K562 (cell line): Measurements from ENCODE around the gene CALHM1. TPM values are rescaled to one million over a fixed set of nuclear protein-coding genes. Genes with fewer than 3 reads are reported as not detected.

Source experiments
- ATAC-seq: fragments of 200-7000 bp; cut with Tn5 transposase; 3 replicates; pipeline ENCODE4 v1.9.1; 2020; ENCODE audit warnings: moderate library complexity
- BruUV-seq: library from RNA; stranded (reverse); fragments of 400-500 nt; replicated peaks from 2 replicates; lab custom pipeline; 2021; lab: Mats Ljungman, UMichigan
- CTCF ChIA-PET: fragments of 300-600 bp; formaldehyde crosslinking; extraction: SDS; loops from one replicate; lab custom pipeline; 2021; ENCODE audit warnings: low intra/inter-chr PET ratio; lab: Yijun Ruan, JAX
- POLR2A ChIA-PET: fragments of 300-600, 350-650 bp; sonication (Branson Sonifier 250); formaldehyde crosslinking; extraction: SDS; loops from one replicate; lab custom pipeline; 2021; ENCODE audit warnings: antibody characterized with exemption, inconsistent platforms; lab: Yijun Ruan, JAX
- DNase-seq, 4 experiments: peaks; one replicate each; pipeline versions ENCODE4 v3.0.0 to v3.0.0-alpha.2; 2011 to 2018; ENCODE audit warnings: low spot score in 3 of 4, mixed read lengths in 3 of 4; ENCODE audit errors: extremely low read depth in 1 of 4
- FAIRE-seq: peaks from 2 replicates; lab custom pipeline; 2011; peaks lifted over from hg19 to GRCh38; lab: Jason Lieb, UNC
- H2AFZ ChIP-seq: 2 replicates; pipeline ENCODE4 v1.6.0; 2011; ENCODE audit warnings: low read depth, low read length, control low read depth, inconsistent platforms
- H3K27ac ChIP-seq: fragments of 200-600 bp; 3 replicates; pipeline ENCODE4 v1.8.0; 2011; ENCODE audit warnings: low read depth, mild to moderate bottlenecking, control low read depth, inconsistent platforms, low read length, moderate library complexity, mixed read lengths; ENCODE audit errors: extremely low read depth
- H3K27me3 ChIP-seq, 2 experiments: fragments of 300-600 bp in 1 of 2; 2 replicates in 1 of 2; 3 replicates in 1 of 2; pipeline versions ENCODE4 v1.6.0 to v1.8.0; 2011; ENCODE audit warnings: inconsistent platforms in 2 of 2, low read length in 2 of 2, mild to moderate bottlenecking in 1 of 2, mixed read lengths in 1 of 2, moderate library complexity in 1 of 2; ENCODE audit not compliant: control insufficient read depth in 2 of 2, insufficient read depth in 2 of 2
- H3K36me3 ChIP-seq: fragments of 300-600 bp; 3 replicates; pipeline ENCODE4 v1.8.0; 2011; ENCODE audit warnings: mild to moderate bottlenecking, low read length, inconsistent platforms; ENCODE audit not compliant: control insufficient read depth, insufficient read depth
- H3K4me1 ChIP-seq, 2 experiments: fragments of 200-600 bp in 1 of 2; replicated peaks in 1 of 2; 2 replicates in 1 of 2; 3 replicates in 1 of 2; pipeline versions ENCODE4 v1.5.1 to v1.8.0; 2011; ENCODE audit warnings: inconsistent platforms in 2 of 2, low read length in 2 of 2, mild to moderate bottlenecking in 1 of 2, mixed read lengths in 1 of 2, moderate library complexity in 1 of 2; ENCODE audit not compliant: control insufficient read depth in 2 of 2, insufficient read depth in 2 of 2
- H3K4me2 ChIP-seq: 2 replicates; pipeline ENCODE4 v1.6.1; 2011; ENCODE audit warnings: low read length, control low read depth, inconsistent platforms, mixed read lengths; ENCODE audit not compliant: insufficient read depth
- H3K4me3 ChIP-seq: fragments of 200-600 bp; sonication (generic), shearing (Covaris generic); 2 replicates; pipeline ENCODE4 v1.5.1; 2016; ENCODE audit warnings: control low read depth, inconsistent platforms
- H3K79me2 ChIP-seq: fragments of 200-600 bp; 3 replicates; pipeline ENCODE4 v1.8.0; 2011; ENCODE audit warnings: low read length, inconsistent platforms; ENCODE audit not compliant: control insufficient read depth, insufficient read depth
- H3K9ac ChIP-seq, 2 experiments: 2 replicates each; pipeline versions ENCODE4 v1.6.0 to v1.6.1; 2011; ENCODE audit warnings: low read depth in 2 of 2, low read length in 2 of 2, control low read depth in 1 of 2, inconsistent platforms in 1 of 2, mild to moderate bottlenecking in 1 of 2, mixed read lengths in 1 of 2; ENCODE audit not compliant: insufficient read depth in 1 of 2
- H3K9me1 ChIP-seq: one replicate; pipeline ENCODE4 v1.6.0; 2011; ENCODE audit warnings: inconsistent platforms, mild to moderate bottlenecking, low read length, moderate library complexity; ENCODE audit not compliant: control insufficient read depth, insufficient read depth
- H3K9me3 ChIP-seq: replicated peaks from 2 replicates; pipeline ENCODE4 v1.5.1; 2011; ENCODE audit warnings: low read depth, low read length, inconsistent platforms; ENCODE audit not compliant: control insufficient read depth, insufficient read depth
- H4K20me1 ChIP-seq: replicated peaks from 2 replicates; pipeline ENCODE4 v1.6.1; 2011; ENCODE audit warnings: low read length, inconsistent platforms, mixed read lengths; ENCODE audit not compliant: control insufficient read depth, insufficient read depth
- ARID1B ChIP-seq: fragments of 450-650 bp; IDR thresholded peaks from 2 replicates; pipeline ENCODE4 v1.6.1; 2016; ENCODE audit warnings: antibody characterized with exemption, mild to moderate bottlenecking, inconsistent platforms
- LEF1 ChIP-seq: fragments of 450-650 bp; IDR thresholded peaks from 2 replicates; pipeline ENCODE4 v1.6.1; 2016; ENCODE audit warnings: mild to moderate bottlenecking
- RBM25 ChIP-seq: fragments of 200-400 bp; formaldehyde crosslinking; IDR thresholded peaks from 2 replicates; pipeline ENCODE4 v1.6.1; 2018; ENCODE audit warnings: low read length, low read depth, moderate library complexity; ENCODE audit not compliant: severe bottlenecking
- SREBF1 ChIP-seq: fragments of 150-350 bp; IDR thresholded peaks from 2 replicates; pipeline ENCODE4 v1.6.1; 2014; ENCODE audit warnings: antibody characterized with exemption, low read depth, low read length, borderline replicate concordance
- ZKSCAN8 ChIP-seq: fragments of 200-800 bp; sonication (Bioruptor generic); IDR thresholded peaks from 2 replicates; pipeline ENCODE4 v1.6.1; 2016; ENCODE audit warnings: missing genetic modification characterization, missing compliant biosample characterization
- ZNF24 ChIP-seq: fragments of 450-650 bp; IDR thresholded peaks from 2 replicates; pipeline ENCODE4 v1.6.1; 2016
- ZNF263 ChIP-seq: sonication (generic); formaldehyde crosslinking; IDR thresholded peaks from 2 replicates; pipeline ENCODE4 v1.8.0; 2022; ENCODE audit warnings: mild to moderate bottlenecking, missing genetic modification reagents, borderline replicate concordance
- WGBS: fragments of 100-300 bp; shearing (Covaris generic); methylation state at CpG from one replicate; pipeline ENCODE4 v1.1.6; 2016; ENCODE audit warnings: low coverage, mixed read lengths; ENCODE audit not compliant: insufficient coverage; ENCODE audit errors: missing lambda C conversion rate; 5-methylcytosine and 5-hydroxymethylcytosine counted together
- in situ Hi-C: fragments of 300-500 bp; cut with MboI; formaldehyde crosslinking; loops from 4 replicates; pipeline ENCODE4 v1.15.0; 2018; ENCODE audit warnings: inconsistent platforms, mixed read lengths
- intact Hi-C: fragments of 100-400 bp; cut with micrococcal nuclease; formaldehyde crosslinking; loops from 2 replicates; pipeline ENCODE4 v1.14.2; 2022
- polyA plus RNA-seq, 8 experiments: library from polyadenylated mRNA; depleted of rRNA in 4 of 8; stranded (reverse) in 5 of 8; unstranded in 3 of 8; fragments of >200 nt; fragmentation: Nextera tagmentation in 2 of 8; fragmentation: Illumina TruSeq in 1 of 8; extraction: Ambion mirVana in 2 of 8; extraction: Trizol in 1 of 8; gene quantifications; 2 replicates each; pipeline versions ENCODE4 v1.2.1 to v1.2.3, GENCODE V29; 2011 to 2014; ENCODE audit warnings: inconsistent platforms in 1 of 8, missing spikeins in 1 of 8
- total RNA-seq, 7 experiments: library from RNA; depleted of rRNA in 6 of 7; stranded (reverse); fragments of >200 nt in 6 of 7; fragmentation: Illumina TruSeq in 2 of 7; extraction: Trizol in 2 of 7; gene quantifications; 2 replicates each; pipeline versions ENCODE4 v1.2.1 to v1.2.3, GENCODE V29; 2011 to 2021; ENCODE audit warnings: low replicate concordance in 1 of 7
- TF ChIP-seq, protein P1 (sequence below): sonication (generic); formaldehyde crosslinking; IDR thresholded peaks from 2 replicates; pipeline ENCODE4 v1.8.0; 2023; ENCODE audit warnings: missing genetic modification reagents, mild to moderate bottlenecking, borderline replicate concordance

The CALHM1 gene
- total and polyA plus RNA-seq, 9 of the 15 experiments (the other 6 are each of a cell fraction or from before 2014, with no cell fraction given), result 0.03 TPM; not detected in 8

DNA sequence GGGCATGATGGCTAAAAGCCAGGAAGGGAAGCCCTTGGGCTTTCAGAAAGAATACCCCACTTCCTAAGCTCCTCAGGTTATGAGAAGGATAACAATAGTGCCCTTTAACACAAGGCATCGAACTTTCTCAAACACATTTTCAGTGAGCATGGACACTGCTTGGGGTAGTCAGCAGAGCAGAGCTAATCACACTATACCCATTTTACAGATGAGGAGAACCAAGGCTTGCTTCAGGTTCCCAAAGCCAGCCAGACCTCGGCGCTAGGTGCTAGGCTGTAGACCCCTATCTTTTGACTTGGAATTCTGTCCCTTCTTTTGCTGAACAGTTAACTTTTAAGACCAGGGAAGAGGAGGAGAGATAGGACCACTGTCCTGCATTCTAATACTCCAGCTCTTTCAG lies 36.6 kb upstream of the CALHM1 start:
- Histone ChIP-seq H3K4me1 (peaks cover 0 to 14% of the 10 kb centered on the region in 2 experiments; a peak in 2 of 5 replicates), H2AFZ (no peak overlapping the region), H3K9me1 (no peaks in the 10 kb centered on the region), H3K79me2 (no peaks in the 10 kb centered on the region), H3K9ac (no peak overlapping the region), H3K27ac (no peak overlapping the region), H3K4me3 (no peak overlapping the region), H4K20me1 (no peaks in the 10 kb centered on the region; the same call in 1 of the 2 replicates), H3K36me3 (no peaks in the 10 kb centered on the region), H3K27me3 (peaks cover 19 to 57% of the 10 kb centered on the region in 2 experiments; a peak in 4 of 5 replicates), H3K4me2 (no peak overlapping the region), H3K9me3 (no peaks in the 10 kb centered on the region)
- in situ Hi-C loops, result no loop called here
- WGBS, result 0% methylated on average over 3 of the region's 3 CpGs
- DNase-seq (no peak), FAIRE-seq (no peak), ATAC-seq (no peak)
- no TSS peak for BruUV-seq
- ChIA-PET POLR2A (interaction anchor here (0.9 kb wide), 1 partner anchor 109 kb away, joined by 3 read pairs; no protein-coding TSS in a partner anchor), CTCF (no interaction called here)
- intact Hi-C loops, result no loop called here
- TF ChIP-seq LEF1 (no peak), RBM25 (peak; percentile 42)

GRCh38 chr10:103493916-103494877 lies 35.5 kb upstream of the CALHM1 start:
- DNase-seq (peak in 1 of 4 experiments; percentile 23), FAIRE-seq (no peak), ATAC-seq (no peak)
- Histone ChIP-seq H3K9ac (no peak overlapping the region), H3K27ac (no peak overlapping the region), H3K36me3 (no peaks in the 10 kb centered on the region), H4K20me1 (no peaks in the 10 kb centered on the region; the same call in 1 of the 2 replicates), H3K9me1 (no peaks in the 10 kb centered on the region), H3K4me3 (no peak overlapping the region), H3K79me2 (no peaks in the 10 kb centered on the region), H3K27me3 (peaks cover 15 to 47% of the 10 kb centered on the region in 2 experiments; a peak in 4 of 5 replicates), H3K4me2 (no peak overlapping the region), H2AFZ (no peak overlapping the region), H3K9me3 (no peaks in the 10 kb centered on the region), H3K4me1 (peaks cover 0 to 14% of the 10 kb centered on the region in 2 experiments; a peak in 2 of 5 replicates)
- CTCF ChIA-PET, result no interaction called here
- in situ Hi-C loops (no loop called here), intact Hi-C loops (no loop called here)
- BruUV-seq, result no TSS peak
- 5% methylated on average over 11 of the region's 92 CpGs for WGBS
- POLR2A ChIA-PET, result interaction anchor here (0.7 to 1.2 kb wide), 2 partner anchors 56 to 100 kb away, joined by 3 read pairs; no protein-coding TSS in a partner anchor
- TF ChIP-seq ZNF24, result no peak
- TF ChIP-seq, protein P1, sequence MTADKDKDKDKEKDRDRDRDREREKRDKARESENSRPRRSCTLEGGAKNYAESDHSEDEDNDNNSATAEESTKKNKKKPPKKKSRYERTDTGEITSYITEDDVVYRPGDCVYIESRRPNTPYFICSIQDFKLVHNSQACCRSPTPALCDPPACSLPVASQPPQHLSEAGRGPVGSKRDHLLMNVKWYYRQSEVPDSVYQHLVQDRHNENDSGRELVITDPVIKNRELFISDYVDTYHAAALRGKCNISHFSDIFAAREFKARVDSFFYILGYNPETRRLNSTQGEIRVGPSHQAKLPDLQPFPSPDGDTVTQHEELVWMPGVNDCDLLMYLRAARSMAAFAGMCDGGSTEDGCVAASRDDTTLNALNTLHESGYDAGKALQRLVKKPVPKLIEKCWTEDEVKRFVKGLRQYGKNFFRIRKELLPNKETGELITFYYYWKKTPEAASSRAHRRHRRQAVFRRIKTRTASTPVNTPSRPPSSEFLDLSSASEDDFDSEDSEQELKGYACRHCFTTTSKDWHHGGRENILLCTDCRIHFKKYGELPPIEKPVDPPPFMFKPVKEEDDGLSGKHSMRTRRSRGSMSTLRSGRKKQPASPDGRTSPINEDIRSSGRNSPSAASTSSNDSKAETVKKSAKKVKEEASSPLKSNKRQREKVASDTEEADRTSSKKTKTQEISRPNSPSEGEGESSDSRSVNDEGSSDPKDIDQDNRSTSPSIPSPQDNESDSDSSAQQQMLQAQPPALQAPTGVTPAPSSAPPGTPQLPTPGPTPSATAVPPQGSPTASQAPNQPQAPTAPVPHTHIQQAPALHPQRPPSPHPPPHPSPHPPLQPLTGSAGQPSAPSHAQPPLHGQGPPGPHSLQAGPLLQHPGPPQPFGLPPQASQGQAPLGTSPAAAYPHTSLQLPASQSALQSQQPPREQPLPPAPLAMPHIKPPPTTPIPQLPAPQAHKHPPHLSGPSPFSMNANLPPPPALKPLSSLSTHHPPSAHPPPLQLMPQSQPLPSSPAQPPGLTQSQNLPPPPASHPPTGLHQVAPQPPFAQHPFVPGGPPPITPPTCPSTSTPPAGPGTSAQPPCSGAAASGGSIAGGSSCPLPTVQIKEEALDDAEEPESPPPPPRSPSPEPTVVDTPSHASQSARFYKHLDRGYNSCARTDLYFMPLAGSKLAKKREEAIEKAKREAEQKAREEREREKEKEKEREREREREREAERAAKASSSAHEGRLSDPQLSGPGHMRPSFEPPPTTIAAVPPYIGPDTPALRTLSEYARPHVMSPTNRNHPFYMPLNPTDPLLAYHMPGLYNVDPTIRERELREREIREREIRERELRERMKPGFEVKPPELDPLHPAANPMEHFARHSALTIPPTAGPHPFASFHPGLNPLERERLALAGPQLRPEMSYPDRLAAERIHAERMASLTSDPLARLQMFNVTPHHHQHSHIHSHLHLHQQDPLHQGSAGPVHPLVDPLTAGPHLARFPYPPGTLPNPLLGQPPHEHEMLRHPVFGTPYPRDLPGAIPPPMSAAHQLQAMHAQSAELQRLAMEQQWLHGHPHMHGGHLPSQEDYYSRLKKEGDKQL (CRISPR knock-in tag), result no peak
- TF ChIP-seq ARID1B, result no peak
- TF ChIP-seq SREBF1, result no peak
- TF ChIP-seq ZNF263, result no peak
- TF ChIP-seq ZKSCAN8 (CRISPR knock-in tag), result no peak
